ELF-1 (cell line): ENCODE data around the gene PVALEF.

Source experiments
- DNase-seq: peaks from one replicate; pipeline ENCODE4 v3.0.0-alpha.2; 2016; ENCODE audit warnings: low read depth, low spot score

Gene PVALEF

GRCh38 chr17:81165246-81166032, at the start of gene PVALEF:
Gene PVALEF (plus strand): TSS chr17:81165507. CDS start chr17:81181227, 15,720 bp downstream.
- DNase-seq = peak; percentile 26

- no peak for DNase-seq
Measured at GRCh38 chr17:81115749-81116464, 49.4 kb upstream of the PVALEF start.

DNA sequence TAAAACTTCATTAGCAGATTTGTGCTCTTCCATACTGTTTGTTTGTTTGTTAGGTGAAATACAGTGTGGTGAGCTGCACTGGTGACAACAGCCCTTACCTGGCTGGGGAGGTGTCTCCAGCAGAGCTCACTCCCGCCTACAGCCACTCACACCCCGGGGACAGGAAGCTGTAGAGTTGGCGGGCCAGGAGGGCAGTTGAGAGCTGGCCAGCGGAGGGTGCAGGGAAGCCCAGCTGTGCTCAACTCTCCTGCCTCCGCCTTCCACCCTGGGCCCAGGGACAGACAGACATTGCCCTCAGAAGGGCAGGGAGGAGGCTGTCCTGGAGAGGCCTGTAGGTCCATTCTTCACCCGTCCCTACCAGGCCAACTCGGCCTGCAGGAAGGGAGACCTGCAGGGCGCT, 48.6 kb upstream of the PVALEF start:
- DNase-seq = no peak

GRCh38 chr17:81117672-81118198, 47.6 kb upstream of the PVALEF start:
- DNase-seq = no peak

DNA sequence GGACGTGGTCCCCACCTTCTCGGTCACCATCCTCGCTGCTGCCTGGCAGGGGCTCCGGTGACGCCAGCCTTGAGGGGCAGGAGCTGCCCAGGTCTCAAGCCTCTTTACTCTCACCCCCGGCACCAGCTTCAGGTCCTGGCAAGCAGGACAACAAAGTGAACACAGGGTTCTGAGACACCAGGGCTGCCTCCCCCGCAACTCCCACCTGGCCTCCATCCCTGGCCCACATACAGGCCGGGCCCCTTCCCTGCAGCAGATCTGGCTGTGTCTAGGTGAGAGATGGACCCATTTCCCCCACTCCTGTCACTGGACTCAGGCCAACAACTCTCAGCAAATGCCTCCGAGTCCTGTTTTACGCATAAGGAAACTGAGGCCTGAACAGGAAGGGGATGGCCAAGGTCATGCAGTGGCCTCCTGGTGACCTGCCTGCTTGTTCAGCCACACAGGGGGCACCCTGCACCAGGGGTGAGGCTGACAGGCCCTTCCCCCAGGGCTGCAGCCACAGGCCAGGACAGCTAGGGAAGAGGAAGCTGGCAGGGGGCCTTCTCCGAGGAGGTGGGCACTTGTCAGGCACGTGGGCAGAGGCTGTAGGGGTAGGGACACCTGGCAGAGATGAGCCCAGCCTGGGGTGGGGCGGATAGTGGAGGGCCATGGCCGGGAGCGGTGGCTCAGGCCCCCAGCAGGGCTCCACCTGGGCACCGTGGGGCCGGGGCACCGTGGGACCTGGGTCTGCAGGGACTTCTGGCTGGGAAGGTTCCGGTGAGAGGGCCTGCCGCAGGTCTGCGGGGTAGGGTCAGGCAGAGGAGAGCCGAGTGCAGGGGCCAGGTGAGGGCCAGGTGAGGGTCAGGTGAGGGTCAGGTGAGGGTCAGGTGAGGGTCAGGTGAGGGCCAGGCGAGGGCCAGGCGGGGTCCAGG, 46.7 kb upstream of the PVALEF start:
- no peak for DNase-seq

DNA sequence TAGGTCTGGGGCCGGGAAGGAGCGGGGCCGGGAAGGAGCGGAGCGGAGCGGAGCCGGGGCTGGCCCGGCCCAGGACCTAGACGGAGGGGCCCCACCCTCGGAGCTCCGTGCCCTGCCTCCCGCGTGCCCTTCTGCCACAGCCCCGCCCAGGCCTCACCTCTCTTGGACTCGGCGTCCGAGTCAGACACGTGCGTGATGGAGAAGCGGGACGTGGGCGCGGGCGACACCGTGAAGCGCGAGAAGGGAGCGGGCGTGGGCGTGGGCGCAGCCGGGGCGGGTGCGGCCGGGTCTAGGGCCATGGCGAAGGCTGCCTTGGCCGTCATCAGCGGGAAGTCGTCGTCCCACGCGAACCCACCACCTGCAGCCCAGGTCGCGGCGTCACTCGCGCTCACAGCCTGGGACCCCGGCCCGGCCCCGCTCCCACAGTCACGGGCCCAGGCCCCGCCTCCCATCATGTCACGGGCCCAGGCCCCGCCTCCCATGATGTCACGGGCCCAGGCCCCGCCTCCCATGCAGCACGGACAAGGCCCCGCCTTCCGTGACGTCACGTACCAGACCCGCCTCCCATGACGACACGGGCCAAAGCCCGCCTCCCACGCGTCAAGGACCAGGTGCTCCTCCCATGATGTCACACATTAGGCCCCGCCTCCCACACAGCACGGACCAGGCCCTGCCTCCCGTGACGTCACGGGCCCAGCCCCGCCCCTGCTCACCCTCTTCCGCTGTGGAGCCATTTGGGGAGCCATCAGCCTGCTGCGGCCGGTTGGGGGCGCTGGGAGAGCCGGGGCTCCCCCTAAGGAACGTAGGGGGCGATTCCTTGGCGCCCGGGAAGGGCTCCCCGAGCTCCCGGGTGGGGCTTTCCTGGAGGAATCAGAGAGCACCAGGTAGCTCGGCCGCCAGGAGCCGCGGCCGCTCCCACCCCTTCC, 45.8 kb upstream of the PVALEF start:
- DNase-seq = peak; percentile 94

GRCh38 chr17:81120149-81120484, 45.2 kb upstream of the PVALEF start:
- no peak for DNase-seq

DNA sequence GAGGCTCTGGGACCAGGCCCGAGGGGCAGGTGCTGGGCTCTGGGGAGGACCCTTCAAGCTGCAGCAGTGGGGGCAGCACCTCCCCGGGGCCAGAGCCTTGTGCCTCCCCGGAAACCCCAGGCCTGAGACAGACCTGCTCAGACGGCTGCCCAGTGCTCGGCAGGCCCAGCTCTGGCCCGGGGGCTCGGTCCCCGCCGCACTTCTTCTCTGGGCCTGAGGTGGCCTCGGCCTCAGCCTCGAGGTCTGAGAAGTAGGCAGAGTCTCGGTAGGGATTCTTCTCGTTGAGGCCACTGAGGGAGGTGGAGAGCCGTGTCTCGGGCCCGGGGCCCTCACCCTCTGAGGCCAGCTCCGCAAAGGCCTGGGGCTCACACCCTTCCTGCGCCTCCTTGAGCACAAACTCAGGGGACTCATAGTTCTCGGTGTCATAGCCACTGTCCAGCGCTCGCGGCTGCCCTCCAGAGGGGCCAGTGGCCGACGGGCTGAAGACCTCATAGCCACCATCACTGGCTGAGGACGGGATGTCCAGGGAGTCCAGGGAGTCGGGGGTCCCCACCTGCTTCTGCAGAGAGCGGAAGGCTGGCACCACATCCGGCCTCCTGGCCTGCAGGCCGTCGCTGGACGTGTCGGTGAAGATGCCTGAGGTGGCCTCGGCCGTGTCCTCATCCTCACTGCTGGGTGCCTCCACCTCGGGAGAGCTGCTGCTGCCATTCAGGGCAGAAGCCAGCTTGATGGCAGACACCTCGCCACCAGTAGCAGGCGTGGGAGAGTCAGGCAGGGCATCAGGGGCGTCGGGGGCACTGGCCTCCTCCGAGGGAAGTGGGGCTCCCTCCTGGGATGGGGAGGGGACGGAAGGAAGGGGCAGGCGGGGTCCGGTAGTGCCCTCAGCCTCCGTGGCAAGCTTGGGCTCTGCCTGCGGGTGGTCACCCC, 44.3 kb upstream of the PVALEF start:
- DNase-seq = no peak

DNA sequence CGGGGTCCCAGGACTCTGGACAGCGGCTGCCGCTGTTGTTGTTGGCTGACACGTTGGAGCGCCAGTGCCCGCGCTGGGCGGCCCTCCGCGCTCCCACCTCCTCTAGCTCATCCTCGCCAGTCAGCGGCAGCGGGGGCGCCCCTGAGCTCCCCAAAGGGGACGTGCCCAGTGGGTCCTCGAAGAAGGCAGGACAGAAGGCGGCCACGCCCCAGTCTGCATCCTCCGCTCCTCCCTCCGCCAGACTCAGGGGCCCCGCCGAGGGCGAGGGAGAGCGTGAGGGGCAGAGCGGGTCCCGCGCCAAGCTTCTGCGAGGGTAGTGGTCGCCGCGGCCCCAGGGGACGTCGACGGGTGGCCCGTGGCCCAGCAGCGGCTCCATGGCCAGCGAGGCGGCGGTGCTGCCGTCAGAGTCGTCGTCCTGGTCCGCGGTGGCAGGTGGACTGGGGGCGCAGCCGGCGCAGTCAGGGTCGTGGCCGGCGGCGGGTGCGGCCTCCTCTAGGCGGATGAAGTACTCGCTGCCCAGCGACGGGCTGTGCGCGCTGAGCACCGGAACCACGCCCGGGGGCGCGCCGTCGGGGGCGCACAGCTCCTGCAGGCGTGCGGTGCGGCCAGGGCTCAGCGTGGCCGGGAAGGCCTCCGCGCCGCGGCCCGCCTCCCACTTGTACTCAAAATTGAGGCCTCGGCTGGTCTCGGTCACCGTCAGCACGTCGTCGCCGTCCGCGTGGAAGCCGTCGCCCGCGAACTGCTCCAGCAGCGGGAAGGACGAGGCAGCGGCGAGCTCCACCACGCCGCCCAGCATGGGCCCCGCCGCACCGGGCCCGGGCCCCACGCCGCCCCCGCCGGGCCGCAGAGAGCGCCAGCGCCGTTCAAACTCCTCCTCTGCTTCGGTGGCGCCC, 43.2 kb upstream of the PVALEF start:
- DNase-seq = no peak

- no peak for DNase-seq
Measured at GRCh38 chr17:81123052-81124048, 42.0 kb upstream of the PVALEF start.

DNA sequence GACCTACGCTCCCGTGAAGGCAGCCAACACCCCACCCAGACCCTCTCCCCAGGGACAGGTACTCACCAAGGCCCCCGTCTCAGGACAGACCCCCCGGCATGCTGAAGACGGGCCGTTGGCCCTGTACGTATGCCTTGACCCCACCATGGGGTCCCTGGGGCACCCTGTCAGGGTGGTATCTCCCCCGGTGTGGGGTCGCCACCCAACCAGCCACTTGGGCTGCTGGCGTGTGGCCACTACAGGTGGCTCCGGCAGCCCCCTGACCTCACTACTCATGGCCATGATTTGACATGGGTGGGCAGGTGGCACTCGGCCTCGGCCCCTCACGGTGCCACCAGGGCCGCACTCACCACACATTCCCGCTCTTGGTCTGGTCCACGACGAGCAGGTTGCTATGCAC, 40.9 kb upstream of the PVALEF start:
- no peak for DNase-seq

DNA sequence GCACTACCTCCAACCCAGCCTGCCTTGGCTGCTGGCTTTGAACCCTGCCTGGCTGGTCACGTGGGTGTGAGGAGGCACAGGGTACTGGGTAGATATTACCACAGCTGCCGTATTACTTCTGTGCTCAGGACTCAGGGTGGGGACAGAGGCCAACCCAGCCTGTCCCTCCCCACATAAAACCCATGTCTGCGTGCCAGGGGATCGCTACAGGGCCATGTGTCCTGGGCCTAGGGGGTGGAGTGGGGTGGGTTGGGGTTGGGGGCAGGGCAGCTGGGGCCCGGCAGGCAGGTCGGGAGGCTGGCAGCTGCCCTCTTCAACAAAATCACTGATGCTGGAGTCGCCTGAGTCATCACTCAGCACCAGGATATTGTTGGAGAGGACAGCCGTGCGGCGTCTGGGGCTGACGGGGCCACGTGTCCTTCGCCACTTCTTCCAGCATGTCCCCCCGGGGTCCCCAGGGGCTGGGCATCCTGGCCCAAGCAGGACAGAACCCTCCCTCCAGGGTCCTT, 39.7 kb upstream of the PVALEF start:
- DNase-seq = no peak

DNA sequence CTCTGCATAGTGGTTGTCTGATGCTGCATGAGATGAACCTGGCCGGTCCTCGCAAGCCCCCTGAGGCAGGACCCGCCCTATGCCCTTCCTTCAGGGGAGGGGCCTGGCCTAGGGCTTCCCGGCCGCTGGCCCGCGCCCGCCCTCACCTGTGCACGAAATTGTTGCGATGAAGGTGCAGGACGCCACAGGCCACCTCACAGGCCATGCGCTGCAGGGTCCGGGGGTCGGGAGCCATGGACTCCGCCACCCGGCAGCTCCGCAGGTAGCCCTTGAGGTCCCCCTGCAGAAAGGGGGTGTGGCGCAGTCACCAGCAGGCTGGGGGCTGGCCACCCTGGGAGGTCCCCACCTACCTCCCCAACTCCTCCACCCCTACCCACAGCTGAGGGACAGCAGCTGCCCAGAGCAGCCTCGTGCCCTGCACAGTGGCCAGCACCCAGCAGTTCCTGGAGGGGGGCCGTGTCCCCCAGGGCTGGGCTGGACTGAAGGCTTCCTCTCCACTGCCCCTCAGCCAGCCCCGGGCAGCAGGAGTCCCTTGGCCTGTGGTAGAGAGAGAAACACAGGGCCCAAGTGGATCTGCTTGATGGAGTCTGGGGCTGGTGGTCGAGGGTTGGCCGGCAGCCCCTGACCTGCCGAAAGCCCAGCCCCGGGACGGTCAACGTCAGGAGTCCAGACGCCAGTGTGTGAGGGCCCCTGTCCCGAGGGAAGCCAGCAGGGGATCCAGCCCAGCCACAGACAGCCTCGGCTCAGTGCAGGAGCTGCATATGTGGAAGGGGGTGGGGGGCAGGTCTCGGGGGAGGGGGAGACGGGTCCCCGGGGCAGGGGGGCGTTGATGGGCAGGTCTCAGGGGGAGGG, 38.8 kb upstream of the PVALEF start:
- no peak for DNase-seq

DNA sequence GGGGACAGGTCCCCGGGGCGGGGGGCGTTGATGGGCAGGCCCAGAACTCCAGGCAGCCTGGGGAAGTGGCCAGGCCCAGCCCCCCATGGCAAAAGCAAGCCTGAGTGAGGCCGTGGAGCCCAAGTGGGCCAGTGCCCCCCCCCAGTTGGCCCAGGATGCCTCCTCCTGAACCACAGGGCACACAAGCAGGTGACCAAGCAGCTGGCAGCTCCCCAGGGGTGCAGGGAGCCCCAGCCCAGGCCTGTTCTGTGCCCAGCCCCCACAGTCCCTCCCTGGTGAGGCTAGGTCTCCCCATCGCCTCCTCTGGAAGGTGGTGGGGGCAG, 38.2 kb upstream of the PVALEF start:
- DNase-seq = no peak

- no peak for DNase-seq
Measured at GRCh38 chr17:81127526-81128177, 37.7 kb upstream of the PVALEF start.

- no peak for DNase-seq
Measured at GRCh38 chr17:81128338-81128737, 37.0 kb upstream of the PVALEF start.
